ENCODE data around the gene SIK3. TPM values are rescaled to one million over a fixed set of nuclear protein-coding genes. Genes with fewer than 3 reads are reported as not detected.
A peak's percentile ranks its signal among the peaks of the same experiment; 100 is the strongest.

The SIK3 gene
- total and polyA plus RNA-seq, 8 donors, result 11.1 to 27.3 (median 24.0) TPM

GRCh38 chr11:117097014-117097388 is 1.2 kb downstream of the SIK3 start:
- DNase-seq (no peak), FAIRE-seq (no peak), ATAC-seq (no peak)
- no peaks in the 10 kb centered on the region for H3K36me3 ChIP-seq
- peaks cover 16 to 36% (median 28%) of the 10 kb centered on the region in 3 donors for H3K4me1 ChIP-seq
- no peaks in the 10 kb centered on the region for H3K9me3 ChIP-seq
- peak overlapping the region; percentile 29 to 91 (median 82) for H3K4me3 ChIP-seq
- 29 to 42% methylated on average over 6 of the region's 6 CpGs for WGBS, 2 donors
- H3K27me3 ChIP-seq, result no peaks in the 10 kb centered on the region
- intact Hi-C loops (cut with DNase I), result no loop called here
- TF ChIP-seq CTCF (IDR thresholded peaks at IDR 0.05), result no peak
- peak overlapping the region; percentile 86 to 99 (median 95) for H3K27ac ChIP-seq

- H3K4me1 ChIP-seq, result peaks cover 16 to 36% (median 28%) of the 10 kb centered on the region in 3 donors
- WGBS, 2 donors, result 26 to 30% methylated on average over 6 of the region's 6 CpGs
- no peaks in the 10 kb centered on the region for H3K9me3 ChIP-seq
- FAIRE-seq (no peak), DNase-seq (no peak), ATAC-seq (peak in 2 of 4 donors; percentile 2 to 3)
- peak overlapping the region in 2 of 4 donors; percentile 76 to 87 for H3K4me3 ChIP-seq
- H3K27ac ChIP-seq, result peak overlapping the region; percentile 86 to 99 (median 95)
- no peaks in the 10 kb centered on the region for H3K27me3 ChIP-seq
- no peaks in the 10 kb centered on the region for H3K36me3 ChIP-seq
- intact Hi-C loops (cut with DNase I), result no loop called here
- TF ChIP-seq CTCF (IDR thresholded peaks at IDR 0.05), result no peak
These were observed 1.8 kb downstream of the SIK3 start for GRCh38 chr11:117096201-117096991.

GRCh38 chr11:117095284-117096161 is 2.7 kb downstream of the SIK3 start:
- Histone ChIP-seq H3K4me1 (peaks cover 16 to 36% (median 28%) of the 10 kb centered on the region in 3 donors), H3K36me3 (no peaks in the 10 kb centered on the region), H3K27ac (peak overlapping the region; percentile 3 to 96 (median 50)), H3K9me3 (no peaks in the 10 kb centered on the region), H3K27me3 (no peaks in the 10 kb centered on the region), H3K4me3 (peak overlapping the region in 1 of 4 donors; percentile 76)
- intact Hi-C loops (cut with DNase I), result no loop called here
- 24 to 30% methylated on average over 9 of the region's 9 CpGs for WGBS, 2 donors
- ATAC-seq (peak in 1 of 4 donors; percentile 1), FAIRE-seq (no peak), DNase-seq (no peak)
- TF ChIP-seq CTCF (IDR thresholded peaks at IDR 0.05), result no peak

GRCh38 chr11:117094776-117095175 is 3.5 kb downstream of the SIK3 start:
- H3K4me3 ChIP-seq, result no peak overlapping the region
- intact Hi-C loops (cut with DNase I), result no loop called here
- H3K36me3 ChIP-seq, result no peaks in the 10 kb centered on the region
- 6 to 7% methylated on average over 4 of the region's 4 CpGs for WGBS, 2 donors
- no peaks in the 10 kb centered on the region for H3K27me3 ChIP-seq
- DNase-seq, result no peak
- H3K4me1 ChIP-seq, result peaks cover 16 to 36% (median 34%) of the 10 kb centered on the region in 3 donors
- H3K9me3 ChIP-seq, result no peaks in the 10 kb centered on the region
- TF ChIP-seq CTCF (IDR thresholded peaks at IDR 0.05), result no peak
- H3K27ac ChIP-seq, result peak overlapping the region in 3 of 4 donors; percentile 3 to 94 (median 24)
- no peak for FAIRE-seq
- ATAC-seq, result peak in 2 of 4 donors; percentile 17 to 32
